ENCODE data around the gene GRM5.

GRM5 gene

DNA sequence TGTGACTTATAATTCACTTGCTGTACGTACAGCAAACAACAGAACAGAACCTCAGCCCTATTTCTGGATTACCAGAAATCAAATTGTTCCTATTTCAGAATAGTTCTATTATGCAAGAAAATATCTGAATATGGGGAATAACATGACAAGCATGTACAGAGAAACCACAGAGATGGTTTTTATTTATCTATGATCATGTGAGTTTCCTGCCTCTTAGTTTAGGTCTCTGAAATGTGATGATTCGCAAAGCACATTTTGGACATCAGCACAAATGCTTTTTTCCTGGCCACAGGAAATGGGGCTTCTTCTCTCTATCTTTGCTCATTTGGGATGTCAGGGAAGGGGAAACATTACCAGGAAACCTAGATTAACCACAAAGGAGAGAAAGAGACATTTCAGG, 461.5 kb downstream of the GRM5 start:
- DNase-seq, result no peak

DNA sequence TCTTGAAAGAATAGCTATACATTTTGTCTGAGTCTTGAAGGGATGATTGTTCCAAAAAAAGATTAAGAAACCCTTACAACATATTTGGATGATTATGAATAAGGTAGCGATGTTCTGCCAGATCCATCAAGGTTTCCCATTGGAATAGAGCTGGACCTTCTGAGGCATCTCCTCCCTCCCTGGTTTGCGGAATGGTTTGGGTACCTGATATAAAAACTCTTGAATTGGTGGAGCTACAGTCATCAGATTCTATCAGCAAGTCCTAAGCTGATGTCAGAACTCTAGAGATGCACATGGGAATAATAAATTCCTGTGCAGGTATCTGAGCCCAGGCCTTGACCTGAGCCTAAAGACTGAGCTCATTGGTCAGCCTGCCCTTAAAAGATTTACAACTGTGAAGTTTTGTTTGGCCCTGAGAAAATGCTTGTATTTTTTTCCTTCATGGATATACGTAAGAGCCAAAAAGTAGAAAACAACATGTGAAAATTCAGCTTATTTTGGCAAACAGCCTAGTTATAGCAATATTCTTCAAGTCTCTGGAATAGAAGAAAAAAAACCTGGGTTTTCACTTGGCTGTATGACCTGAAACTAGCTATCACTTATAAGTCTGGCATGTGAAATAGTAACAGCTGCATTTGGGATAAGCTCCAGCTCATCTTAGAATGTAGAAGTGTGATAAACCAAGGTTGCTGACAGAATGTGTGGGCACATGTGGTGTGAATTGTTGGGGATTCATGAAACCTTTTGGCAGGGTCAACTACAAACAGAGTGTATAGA, 462.5 kb downstream of the GRM5 start:
- no peak for DNase-seq

DNA sequence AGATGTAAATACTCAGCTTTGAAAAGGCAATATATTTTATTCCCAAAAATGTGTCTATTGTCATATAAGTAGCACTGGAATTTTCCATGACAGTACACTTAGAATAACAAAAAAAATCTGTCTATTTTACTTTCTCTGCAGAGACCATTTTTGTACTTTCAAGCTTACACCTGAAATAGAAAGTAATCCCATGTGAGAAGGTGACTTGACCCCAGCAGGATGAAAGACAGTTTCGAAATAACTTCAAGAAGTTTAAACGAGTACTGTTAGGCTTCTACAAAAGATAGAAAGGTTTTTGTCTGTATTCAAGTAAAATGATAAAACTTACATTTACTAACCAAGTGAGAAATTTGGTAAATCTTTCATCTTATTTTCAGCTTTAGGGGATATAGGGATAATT, 468.4 kb downstream of the GRM5 start:
- no peak for DNase-seq

DNA sequence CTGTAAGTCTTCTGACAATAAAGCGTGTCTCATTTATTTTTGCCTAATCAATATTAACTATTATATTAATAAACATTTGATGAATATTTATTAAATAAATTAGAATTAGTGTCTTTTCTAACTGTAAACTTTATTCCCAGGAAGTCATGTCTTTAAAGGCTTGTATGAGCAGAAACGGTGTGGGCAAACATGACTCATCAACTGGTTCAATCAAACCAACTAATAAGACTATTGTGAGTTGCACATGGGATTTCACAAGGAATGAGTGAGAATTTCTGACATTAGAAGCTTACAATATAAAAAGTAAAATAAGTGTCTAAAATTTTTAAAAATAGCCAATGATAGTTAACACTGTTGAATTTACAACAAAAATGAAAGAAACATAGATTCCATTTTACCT, 469.0 kb downstream of the GRM5 start:
- no peak for DNase-seq

DNA sequence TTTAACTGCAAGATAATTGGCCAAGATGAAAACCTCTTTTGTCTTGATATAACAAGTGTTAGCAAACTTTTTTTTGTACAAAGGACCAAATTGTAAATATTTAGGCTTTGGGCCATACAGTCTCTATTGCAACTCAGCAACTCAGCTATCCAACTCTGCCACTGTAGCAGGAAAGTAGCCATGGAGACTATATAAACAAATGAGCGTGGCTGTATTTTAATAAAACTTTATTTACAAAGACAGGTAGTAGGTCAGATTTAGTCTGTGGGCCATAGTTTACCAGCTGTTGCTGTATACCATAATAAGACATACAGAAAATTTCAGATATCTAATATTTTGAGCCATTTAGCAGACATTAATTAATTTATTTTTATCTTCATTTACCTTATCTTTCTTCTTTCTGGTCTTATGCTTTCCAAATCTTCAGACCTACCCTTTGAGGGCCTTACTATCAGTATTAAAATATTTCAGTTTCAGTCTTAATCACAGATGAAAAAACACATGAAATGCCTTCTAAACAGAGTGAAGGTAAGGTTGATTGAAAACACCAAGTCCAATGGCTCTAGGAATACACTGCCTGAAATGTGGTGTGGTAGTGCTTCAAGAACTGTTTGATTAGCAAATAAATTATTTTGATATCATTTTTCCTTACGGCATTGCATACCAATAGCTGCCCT, 471.4 kb downstream of the GRM5 start:
- DNase-seq, result no peak

DNA sequence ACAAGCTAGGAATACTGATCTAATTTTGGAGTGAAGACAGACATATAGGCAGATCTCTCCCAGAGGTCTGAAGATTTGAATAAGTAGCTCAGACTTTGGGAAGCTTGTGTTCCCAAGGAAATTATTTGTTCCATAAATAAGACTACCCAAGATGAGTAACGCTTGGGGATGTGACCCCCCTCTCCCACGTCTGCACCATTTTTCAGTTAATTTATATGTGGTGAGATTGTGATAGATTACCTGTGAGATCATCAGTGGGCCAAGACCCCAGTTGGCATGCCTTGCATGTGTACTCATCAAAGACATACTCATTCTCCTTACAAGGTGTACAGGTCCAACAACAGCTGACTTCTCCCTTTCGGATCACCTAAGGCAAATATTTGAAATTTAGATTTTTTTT, 475.4 kb downstream of the GRM5 start:
- DNase-seq, result no peak

DNA sequence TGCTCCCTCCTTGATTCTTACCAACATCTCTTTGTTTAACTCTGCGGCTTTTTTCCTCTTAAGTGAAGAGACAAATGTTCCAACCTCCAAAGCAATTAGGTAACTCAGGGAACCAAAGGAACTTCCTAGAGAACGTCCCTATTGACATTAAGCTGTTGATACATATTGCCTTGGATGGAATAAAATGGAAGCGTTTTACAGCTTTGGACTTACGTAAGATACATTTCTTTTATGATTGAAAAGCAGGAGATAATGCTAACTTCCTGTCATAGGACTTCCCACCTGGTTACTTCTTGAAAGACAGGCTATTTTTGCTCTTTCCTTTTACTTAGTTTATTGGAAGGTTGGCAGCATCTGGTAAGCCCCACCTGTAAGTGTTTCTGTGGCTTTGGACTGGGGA, 482.5 kb downstream of the GRM5 start:
- DNase-seq, result no peak

DNA sequence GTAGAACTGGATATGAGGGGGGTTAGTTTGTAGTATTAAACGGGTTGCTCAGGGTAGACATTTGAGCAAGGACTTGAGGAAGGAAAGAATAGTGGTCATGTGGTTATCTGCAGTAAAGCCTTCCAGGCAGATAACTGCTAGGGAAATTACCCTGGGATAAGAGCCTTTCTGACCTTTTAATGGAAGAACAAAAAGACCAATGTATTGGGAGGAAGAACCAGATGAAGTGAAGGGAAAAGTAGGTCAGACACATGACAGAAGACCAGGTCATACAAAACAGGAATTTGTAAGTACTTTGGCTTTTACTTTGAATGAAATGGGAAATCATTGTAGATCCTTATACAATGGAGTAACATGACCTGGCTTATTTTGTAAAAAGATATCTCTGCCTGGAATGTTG, 486.3 kb downstream of the GRM5 start:
- no peak for DNase-seq

DNA sequence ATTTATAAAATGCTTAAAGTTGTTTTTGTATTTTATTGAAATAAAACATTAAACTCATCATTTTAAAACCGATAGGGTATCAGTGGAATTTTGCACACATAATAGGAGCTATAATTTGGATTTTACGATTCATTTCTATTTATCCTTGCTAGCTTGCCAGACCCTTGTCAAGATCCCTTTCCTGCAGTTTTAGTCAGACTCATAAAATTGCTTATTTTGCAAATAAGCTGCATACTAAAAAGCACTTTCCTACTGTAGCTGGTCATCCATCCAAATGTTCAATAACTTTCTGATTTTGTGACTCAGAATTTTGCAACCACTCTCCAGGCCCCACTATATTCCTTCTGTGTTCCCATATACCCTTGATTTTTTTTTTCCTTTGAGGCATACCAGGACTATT, 489.0 kb downstream of the GRM5 start:
- DNase-seq, result no peak

DNA sequence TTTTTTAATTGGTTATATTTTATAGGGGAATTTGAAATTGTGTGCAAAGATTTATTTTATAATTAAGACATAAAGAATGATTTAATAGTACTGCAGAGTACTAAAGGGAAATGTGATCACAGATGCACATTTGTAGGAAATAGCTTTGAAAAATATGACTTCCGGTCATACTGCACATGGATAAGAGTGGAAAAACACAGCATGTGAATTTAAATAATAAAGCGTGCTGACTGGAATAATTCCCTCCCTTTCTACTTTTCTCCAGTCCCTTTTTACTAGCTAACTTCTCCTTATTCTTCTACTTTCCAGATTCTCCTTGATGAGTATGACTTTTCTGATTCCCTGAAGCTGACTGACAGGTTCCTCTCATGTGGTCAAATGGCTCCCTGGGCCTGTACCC, 489.9 kb downstream of the GRM5 start:
- DNase-seq, result no peak

DNA sequence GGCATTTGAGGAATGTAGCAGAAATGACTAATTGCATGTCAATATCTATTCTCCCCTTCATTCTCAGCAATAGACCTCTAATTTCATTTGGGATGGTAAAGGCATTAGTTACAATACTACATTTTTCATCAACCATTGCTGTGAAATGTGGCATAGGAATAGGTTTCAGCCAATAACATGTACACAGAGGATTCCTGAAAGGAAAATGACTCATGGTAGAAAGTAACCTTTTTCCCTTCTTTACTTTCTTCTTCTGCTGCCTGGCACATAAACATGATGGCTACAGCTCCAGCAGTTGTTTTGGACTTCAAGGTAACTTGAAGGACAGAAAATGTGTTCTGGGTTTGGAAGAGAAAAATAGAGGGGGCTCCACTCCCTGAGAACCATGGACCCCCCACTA, 496.4 kb downstream of the GRM5 start:
- DNase-seq, result no peak

DNA sequence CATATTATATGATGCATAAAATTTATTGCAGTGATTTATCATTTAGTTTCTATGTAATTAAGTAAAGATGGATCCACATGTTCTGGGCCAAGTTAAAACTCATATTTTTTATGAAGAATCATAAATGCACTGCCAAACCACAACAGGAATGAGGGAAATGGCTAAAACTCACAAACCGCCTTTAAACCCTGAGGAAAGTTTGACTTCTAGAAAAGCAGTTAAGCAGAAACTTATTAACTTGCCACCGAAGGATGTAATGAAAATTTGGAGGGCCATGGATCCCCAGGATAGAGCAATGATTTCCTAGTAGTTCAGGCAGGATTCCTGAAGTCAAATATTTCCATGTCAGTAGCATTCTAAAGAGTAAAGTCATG, 510.0 kb downstream of the GRM5 start:
- DNase-seq, result no peak

DNA sequence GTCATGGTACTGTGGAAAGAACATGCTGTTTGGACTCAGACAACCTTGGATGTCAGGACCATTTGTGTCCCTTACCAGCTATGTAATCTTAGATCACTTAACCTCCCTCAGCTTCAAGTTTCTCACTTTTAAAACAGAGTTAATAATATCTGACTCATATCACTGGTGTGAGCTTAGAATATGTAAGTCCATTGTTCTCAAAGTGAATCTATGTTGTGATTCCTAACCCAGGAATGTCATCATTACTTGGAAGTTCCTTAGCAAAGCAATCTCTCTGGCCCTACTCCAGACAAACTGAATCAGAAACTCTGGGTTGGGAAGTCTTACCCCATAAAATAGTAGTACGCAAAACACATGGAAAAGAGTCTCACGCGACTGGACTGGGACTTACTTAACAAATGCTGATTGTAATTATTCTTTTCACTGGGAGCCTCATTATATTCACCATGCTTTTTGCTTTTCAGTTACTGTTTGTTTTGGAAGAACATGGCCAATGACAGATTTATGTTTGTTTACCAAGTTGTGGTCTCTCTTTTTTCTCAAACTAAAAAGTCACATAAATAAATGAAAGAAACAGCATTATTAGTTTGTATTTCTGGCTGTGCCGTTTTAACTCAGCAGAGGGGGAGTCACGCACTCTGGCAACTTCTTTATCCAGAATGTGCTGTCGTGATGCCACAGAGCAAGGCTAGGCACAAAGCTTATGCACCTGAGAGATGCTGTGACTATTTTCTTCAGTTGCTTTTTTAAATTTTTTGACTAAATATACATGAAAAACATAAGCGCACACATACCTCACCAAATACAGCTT, 510.6 kb downstream of the GRM5 start:
- no peak for DNase-seq

DNA sequence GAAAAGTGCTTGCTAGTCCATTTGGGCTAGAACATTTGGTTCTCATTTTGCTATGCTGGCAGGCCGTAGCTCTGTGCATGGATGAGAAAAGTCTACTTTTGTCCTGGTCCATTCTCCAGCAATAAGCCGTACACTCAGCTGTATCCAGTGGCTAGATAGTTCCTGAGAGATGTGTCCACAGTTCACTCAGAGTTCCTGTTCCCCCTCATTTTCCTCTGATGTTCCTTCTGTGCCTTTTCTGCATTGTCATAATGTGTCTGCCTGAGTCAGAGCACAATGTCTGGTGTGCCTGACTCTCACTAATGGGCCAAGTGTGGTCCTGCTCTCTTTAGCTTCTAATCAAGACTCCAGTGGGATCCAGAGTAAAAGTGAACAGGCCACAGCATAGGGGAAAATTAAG, 512.6 kb downstream of the GRM5 start:
- DNase-seq, result no peak

DNA sequence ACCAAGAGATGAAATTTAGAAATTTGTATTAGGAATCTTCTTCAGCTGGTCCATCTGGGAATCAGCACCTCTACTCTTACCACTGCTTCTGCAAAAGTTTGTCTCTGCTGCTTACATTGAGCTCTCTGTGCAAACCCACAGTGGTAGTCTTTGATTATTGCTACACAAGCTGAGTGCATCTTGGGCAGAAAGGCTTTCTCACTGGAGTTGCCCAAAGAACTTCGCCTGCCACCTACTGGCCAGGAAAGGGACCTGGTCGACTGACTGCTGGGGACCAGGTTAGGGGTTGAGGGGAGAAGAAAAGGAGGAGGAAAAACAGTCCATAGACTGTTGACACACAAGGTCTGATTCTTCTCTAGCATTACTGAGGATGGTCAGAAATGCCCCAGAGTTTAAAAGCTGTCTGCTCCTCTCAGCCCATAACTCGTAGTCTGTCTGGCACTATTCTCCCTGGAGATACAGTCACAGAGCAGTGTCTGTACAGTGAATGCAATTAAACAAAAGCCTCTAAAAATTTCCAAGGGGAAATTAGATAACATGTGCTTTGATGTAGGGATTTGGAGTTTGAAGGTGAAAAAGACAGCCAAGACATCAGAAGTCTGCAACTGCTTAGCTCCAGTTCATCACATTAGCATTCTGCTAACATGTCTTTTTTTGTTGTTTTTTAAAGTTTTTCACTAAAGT, 513.3 kb downstream of the GRM5 start:
- DNase-seq, result peak; percentile 37

DNA sequence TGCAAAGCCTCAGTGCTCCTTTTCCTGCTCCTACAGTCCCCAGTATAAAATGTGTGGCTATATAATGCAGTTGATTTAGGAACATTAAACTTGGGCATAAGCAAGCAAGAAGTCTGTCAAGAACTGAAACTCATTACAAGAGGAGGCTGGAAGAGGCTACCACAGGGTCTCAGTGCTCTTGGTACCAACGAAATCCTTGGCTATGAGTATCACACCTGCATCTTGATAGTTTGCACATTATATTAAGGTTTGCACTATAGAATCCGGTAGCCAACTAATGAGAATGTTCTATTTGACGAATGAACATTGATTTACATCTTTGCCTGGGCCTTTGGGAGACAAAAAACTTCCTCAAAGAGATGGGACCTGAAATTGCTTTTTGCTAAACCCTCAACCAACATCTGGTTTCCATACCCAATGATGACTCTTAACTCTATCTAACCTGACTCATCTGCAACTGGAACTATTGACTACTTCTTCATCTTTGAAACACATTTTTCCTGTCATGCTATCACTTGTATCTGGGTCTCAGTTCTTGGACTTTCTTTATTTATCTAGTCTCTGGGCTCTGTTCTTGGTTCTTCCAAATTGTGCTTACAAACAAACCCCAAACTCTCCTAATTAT, 521.0 kb downstream of the GRM5 start:
- no peak for DNase-seq

DNA sequence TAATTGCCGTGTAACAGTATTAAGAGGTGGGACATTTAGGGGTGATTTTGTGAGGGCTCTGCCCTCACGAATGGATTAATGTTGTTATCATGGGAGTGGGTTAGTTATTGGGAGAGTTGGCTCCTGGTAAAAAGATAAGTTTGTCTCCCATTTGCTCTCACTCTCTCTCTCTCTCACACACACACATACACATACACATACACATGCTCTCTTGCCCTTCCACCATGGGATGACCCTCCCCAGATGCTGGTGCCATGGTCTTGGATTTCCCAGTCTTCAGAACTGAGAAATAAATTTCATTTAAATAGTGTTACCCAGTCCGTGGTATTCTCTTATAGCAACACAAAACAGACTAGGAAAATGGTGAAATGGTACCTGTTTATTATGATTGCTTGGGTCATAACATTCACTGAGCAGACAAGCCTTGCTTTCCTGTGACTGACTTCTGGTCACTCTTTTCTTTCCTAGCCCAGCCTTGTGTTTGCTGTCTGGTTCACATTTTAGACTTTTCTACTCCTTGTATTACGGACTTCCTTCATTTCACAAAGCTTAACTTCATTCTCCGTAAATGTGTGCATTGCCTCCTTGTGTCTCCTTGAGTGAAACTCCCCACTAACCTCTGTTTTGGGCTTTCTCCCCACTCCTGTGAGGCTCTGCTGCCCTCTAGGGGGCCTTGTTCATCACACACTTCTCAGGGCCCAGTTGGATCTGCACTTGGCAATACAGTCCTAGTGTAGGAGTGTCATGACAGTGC, 521.7 kb downstream of the GRM5 start:
- peak; percentile 90 for DNase-seq

DNA sequence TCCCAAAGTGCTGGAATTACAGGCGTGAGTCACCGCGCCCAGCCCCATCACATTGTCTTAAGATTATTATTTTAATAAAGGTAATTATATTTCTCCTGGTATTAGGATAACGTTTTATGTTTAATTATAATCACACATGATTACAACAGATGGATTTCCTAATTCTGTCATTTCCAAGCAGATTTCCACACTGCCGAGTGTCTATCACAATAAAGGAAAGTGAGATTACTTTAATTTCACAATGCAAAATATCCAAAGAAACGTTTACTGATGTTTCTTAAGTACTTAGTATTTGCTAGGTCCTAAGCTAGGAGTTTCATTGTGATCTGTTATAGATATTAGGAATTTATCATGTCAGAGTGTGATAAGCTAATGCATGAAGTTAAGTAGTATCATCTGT, 524.8 kb downstream of the GRM5 start:
- no peak for DNase-seq

DNA sequence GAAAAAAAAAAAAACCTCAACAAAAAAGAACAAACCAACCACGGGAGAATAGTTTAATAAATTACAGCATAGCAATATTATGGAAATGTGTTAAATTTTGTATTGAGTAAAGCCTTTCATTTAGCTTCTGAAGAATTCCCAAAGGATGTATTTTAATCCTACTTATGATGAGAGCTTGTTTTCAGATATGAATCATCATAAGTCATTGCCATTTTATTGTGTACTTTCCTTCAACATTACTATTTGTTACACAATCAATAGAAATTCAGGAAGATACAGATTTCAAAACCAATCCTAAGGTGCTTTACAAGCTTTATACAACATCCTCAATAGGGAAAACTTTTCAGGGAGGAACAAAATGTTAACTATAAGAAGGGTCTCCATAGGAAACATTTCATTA, 527.7 kb downstream of the GRM5 start:
- no peak for DNase-seq

DNA sequence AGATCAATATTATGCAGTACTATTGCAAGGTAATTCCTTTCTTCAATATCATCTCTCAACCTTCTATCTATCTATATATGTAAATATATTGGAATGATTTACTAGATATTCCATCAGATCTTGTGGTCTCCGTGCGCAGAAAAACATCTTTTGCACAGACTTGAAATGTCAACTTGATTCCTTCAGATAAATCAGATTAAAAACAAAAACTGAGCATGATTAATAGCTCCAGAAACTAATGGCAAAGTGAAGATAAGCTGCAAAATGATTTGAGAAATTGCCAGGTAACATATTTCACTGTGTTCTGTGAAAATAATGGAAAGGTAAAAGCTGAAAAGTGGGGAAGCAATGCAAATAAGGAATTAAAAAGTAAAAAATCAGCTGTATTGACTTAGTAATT, 528.2 kb downstream of the GRM5 start:
- DNase-seq, result no peak

DNA sequence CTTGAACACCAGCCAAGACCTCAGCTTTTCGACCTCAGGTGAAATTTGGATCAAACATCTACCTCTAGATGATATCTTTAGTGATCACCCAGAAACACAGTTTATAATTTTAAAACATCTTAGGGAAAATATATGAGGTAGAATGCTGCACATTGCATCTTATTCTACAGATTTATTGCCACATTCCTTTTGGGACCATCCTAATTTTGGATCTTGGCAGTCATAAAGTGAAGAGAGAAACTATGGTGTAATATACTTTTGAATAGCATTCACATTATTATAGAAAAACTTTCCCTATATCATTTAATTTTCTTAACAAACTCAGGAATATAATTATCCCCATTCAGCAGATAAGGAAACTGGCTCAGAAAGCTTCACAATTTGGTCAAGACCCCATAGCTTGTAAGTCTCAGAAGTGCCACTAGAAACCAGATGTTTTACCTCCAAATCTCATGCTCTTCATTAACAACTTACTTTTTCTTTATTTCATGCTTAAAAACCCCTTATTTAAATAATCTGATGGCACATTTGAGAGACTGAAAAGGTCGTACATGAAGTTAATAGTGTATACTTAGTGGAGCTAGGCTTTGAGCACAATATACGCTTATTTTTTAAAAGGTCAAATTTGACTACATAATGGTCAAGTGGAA, 529.0 kb downstream of the GRM5 start:
- DNase-seq, result no peak
